ENCODE measurements around the gene RAPGEF6.
A peak's percentile ranks its signal among the peaks of the same experiment; 100 is the strongest.

RAPGEF6 gene

GRCh38 chr5:131639148-131639547 lies 4.1 kb upstream of the RAPGEF6 start:
- Histone ChIP-seq H3K27me3 (ENCODE audit: insufficient read depth, low read depth, severe bottlenecking) (no peaks in the 10 kb centered on the region), H3K27ac (no peak overlapping the region), H3K4me3 (ENCODE audit: low read depth, low read length) (no peak overlapping the region), H3K36me3 (peaks cover 1% of the 10 kb centered on the region), H3K9me3 (ENCODE audit: severe bottlenecking) (no peaks in the 10 kb centered on the region)
- TF ChIP-seq CTCF (IDR thresholded peaks at IDR 0.05; ENCODE audit: low read depth, low read length) = no peak
- DNase-seq = no peak

- H3K9me3 ChIP-seq (ENCODE audit: severe bottlenecking) = no peaks in the 10 kb centered on the region
- no peak overlapping the region for H3K4me3 ChIP-seq (ENCODE audit: low read depth, low read length)
- H3K27ac ChIP-seq = no peak overlapping the region
- H3K36me3 ChIP-seq = no peaks in the 10 kb centered on the region
- no peak for DNase-seq
- H3K27me3 ChIP-seq (ENCODE audit: insufficient read depth, low read depth, severe bottlenecking) = no peaks in the 10 kb centered on the region
- TF ChIP-seq CTCF (IDR thresholded peaks at IDR 0.05; ENCODE audit: low read depth, low read length) = no peak
Observed at GRCh38 chr5:131637694-131638093, 2.7 kb upstream of the RAPGEF6 start.

- Histone ChIP-seq H3K9me3 (ENCODE audit: severe bottlenecking) (no peaks in the 10 kb centered on the region), H3K36me3 (no peaks in the 10 kb centered on the region), H3K4me3 (ENCODE audit: low read depth, low read length) (peak overlapping the region; percentile 99), H3K27ac (peak overlapping the region; percentile 83), H3K27me3 (ENCODE audit: insufficient read depth, low read depth, severe bottlenecking) (no peaks in the 10 kb centered on the region)
- DNase-seq = no peak
- TF ChIP-seq CTCF (IDR thresholded peaks at IDR 0.05; ENCODE audit: low read depth, low read length) = no peak
Observed at GRCh38 chr5:131635684-131636572, 899 bp upstream of the RAPGEF6 start.

GRCh38 chr5:131634666-131634995 lies 398 bp downstream of the RAPGEF6 start:
- no peaks in the 10 kb centered on the region for H3K9me3 ChIP-seq (ENCODE audit: severe bottlenecking)
- DNase-seq = peak; percentile 65
- H3K27me3 ChIP-seq (ENCODE audit: insufficient read depth, low read depth, severe bottlenecking) = no peaks in the 10 kb centered on the region
- TF ChIP-seq CTCF (IDR thresholded peaks at IDR 0.05; ENCODE audit: low read depth, low read length) = peak; percentile 21; the same call in 1 of the 2 replicates
- peak overlapping the region; percentile 99 for H3K4me3 ChIP-seq (ENCODE audit: low read depth, low read length)
- H3K36me3 ChIP-seq = no peaks in the 10 kb centered on the region
- H3K27ac ChIP-seq = peak overlapping the region; percentile 83

GRCh38 chr5:131634238-131634637 lies 791 bp downstream of the RAPGEF6 start:
- Histone ChIP-seq H3K27me3 (ENCODE audit: insufficient read depth, low read depth, severe bottlenecking) (no peaks in the 10 kb centered on the region), H3K4me3 (ENCODE audit: low read depth, low read length) (peak overlapping the region; percentile 99), H3K36me3 (no peaks in the 10 kb centered on the region), H3K27ac (peak overlapping the region; percentile 83), H3K9me3 (ENCODE audit: severe bottlenecking) (no peaks in the 10 kb centered on the region)
- TF ChIP-seq CTCF (IDR thresholded peaks at IDR 0.05; ENCODE audit: low read depth, low read length) = no peak
- no peak for DNase-seq

GRCh38 chr5:131633830-131634229 lies 1.2 kb downstream of the RAPGEF6 start:
- no peaks in the 10 kb centered on the region for H3K9me3 ChIP-seq (ENCODE audit: severe bottlenecking)
- no peak for DNase-seq
- H3K4me3 ChIP-seq (ENCODE audit: low read depth, low read length) = peak overlapping the region; percentile 99
- TF ChIP-seq CTCF (IDR thresholded peaks at IDR 0.05; ENCODE audit: low read depth, low read length) = no peak
- H3K27me3 ChIP-seq (ENCODE audit: insufficient read depth, low read depth, severe bottlenecking) = no peaks in the 10 kb centered on the region
- no peaks in the 10 kb centered on the region for H3K36me3 ChIP-seq
- H3K27ac ChIP-seq = no peak overlapping the region

Measured in WERI-Rb-1 (cell line).